ENCODE data around the gene HCN1.
"Not testable (repeated sequence)": the region's sequence is repeated elsewhere in the genome, so short reads cannot be mapped to it uniquely, and the experiment has no call there.

The HCN1 gene

DNA sequence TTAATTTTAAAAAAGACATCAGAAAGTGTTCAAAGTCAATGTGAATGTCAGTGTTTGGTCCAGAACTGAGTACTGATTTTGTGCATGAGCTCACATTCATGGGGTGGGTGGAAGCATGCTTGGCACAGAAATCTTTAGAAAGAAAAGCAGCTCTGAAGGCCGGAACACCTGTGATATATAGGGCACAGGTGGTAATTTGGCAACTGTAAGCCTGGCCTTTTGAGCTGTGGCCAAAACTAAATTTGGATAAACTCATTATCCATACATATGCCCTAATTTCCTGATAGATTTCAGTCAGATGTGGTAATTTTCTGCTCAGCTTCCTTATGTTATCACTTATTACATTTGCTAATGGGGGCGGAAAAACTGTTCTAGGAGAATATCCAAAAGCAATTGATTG, 211.4 kb downstream of the HCN1 start:
- Histone ChIP-seq H3K27me3 (ENCODE audit: insufficient read depth, low read length, poor library complexity) (no peaks in the 10 kb centered on the region), H3K27ac (ENCODE audit: low read depth, low read length) (no peak overlapping the region), H3K4me3 (ENCODE audit: low read length) (no peak overlapping the region), H3K4ac (ENCODE audit: low read depth, low read length) (no peak overlapping the region), H4K8ac (ENCODE audit: low read depth, low read length) (no peak overlapping the region), H2BK120ac (ENCODE audit: low read depth, low read length) (no peak overlapping the region), H3K79me1 (ENCODE audit: low read length) (no peaks in the 10 kb centered on the region), H3K36me3 (ENCODE audit: control insufficient read depth, insufficient read depth, low read length) (no peaks in the 10 kb centered on the region), H2AK5ac (ENCODE audit: low read length) (no peak overlapping the region), H3K4me1 (ENCODE audit: control insufficient read depth, low read depth, low read length) (no peaks in the 10 kb centered on the region), H3K23ac (ENCODE audit: low read length) (no peak overlapping the region), H3K4me2 (ENCODE audit: low read length) (no peak overlapping the region), H2BK15ac (replicated peaks; ENCODE audit: low read depth) (no peak overlapping the region), H3K9ac (ENCODE audit: low read length) (no peak overlapping the region), H3K79me2 (ENCODE audit: control insufficient read depth, insufficient read depth, low read length) (no peaks in the 10 kb centered on the region), H4K5ac (ENCODE audit: low read length) (no peak overlapping the region), H3K56ac (ENCODE audit: low read length) (no peak overlapping the region), H3K18ac (ENCODE audit: low read length) (no peak overlapping the region), H2BK5ac (ENCODE audit: low read length) (no peak overlapping the region)
- DNase-seq: no peak
- no CpG with 5 or more reads among the region's 2 CpGs for WGBS (ENCODE audit: extremely low coverage, insufficient coverage, low lambda C conversion rate)

DNA sequence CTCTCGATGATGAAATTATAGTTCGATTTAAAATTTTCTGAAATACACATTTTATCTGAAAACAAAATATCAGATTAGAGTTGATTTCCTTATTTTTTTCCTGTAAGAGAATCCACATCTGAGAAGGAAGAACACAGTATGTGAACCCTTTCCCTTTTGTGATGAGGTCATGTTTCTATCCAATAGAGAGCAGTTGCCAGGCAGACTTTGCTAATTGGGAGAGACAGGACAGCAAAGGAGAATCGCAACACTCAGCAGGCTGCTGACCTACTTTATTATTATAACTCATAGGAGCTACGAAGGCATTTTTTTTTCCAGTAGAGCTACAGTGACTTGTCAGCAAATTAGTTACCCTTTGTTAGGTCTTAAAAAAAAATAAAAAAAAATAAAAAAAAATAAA, 242.1 kb downstream of the HCN1 start:
- no CpG with 5 or more reads among the region's 4 CpGs for WGBS (ENCODE audit: extremely low coverage, insufficient coverage, low lambda C conversion rate)
- peak; percentile 81 for DNase-seq
- no peak overlapping the region for H3K9ac ChIP-seq (ENCODE audit: low read length)

DNA sequence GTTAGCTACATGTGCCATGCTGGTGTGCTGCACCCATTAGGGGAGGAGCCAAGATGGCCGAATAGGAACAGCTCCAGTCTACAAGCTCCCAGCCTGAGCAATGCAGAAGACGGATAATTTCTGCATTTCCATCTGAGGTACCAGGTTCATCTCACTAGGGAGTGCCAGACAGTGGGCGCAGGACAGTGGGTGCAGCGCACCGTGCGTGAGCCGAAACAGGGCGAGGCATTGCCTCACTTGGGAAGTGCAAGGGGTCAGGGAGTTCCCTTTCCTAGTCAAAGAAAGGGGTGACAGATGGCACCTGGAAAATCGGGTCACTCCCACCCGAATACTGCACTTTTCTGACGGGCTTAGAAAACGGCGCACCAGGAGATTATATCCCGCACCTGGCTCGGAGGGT, 251.3 kb downstream of the HCN1 start:
- H3K27ac ChIP-seq (ENCODE audit: low read depth, low read length); H3K4me1 ChIP-seq (ENCODE audit: control insufficient read depth, low read depth, low read length); H3K4ac ChIP-seq (ENCODE audit: low read depth, low read length); H3K27me3 ChIP-seq (ENCODE audit: insufficient read depth, low read length, poor library complexity); H3K9ac ChIP-seq (ENCODE audit: low read length); H2BK120ac ChIP-seq (ENCODE audit: low read depth, low read length); H3K36me3 ChIP-seq (ENCODE audit: control insufficient read depth, insufficient read depth, low read length); H3K79me2 ChIP-seq (ENCODE audit: control insufficient read depth, insufficient read depth, low read length); H2BK15ac ChIP-seq (replicated peaks; ENCODE audit: low read depth); DNase-seq; H3K79me1 ChIP-seq (ENCODE audit: low read length); H4K8ac ChIP-seq (ENCODE audit: low read depth, low read length); H3K4me3 ChIP-seq (ENCODE audit: low read length); H2AK5ac ChIP-seq (ENCODE audit: low read length); H3K18ac ChIP-seq (ENCODE audit: low read length); H4K5ac ChIP-seq (ENCODE audit: low read length); H3K23ac ChIP-seq (ENCODE audit: low read length); H2BK5ac ChIP-seq (ENCODE audit: low read length); H3K56ac ChIP-seq (ENCODE audit: low read length); H3K4me2 ChIP-seq (ENCODE audit: low read length): not testable (repeated sequence)
- WGBS (ENCODE audit: extremely low coverage, insufficient coverage, low lambda C conversion rate): no CpG with 5 or more reads among the region's 15 CpGs

More for the DNA sequence above, 242.1 kb downstream of the HCN1 start:
- H2BK5ac ChIP-seq (ENCODE audit: low read length): no peak overlapping the region
- H2BK15ac ChIP-seq (replicated peaks; ENCODE audit: low read depth): no peak overlapping the region
- no peaks in the 10 kb centered on the region for H3K79me2 ChIP-seq (ENCODE audit: control insufficient read depth, insufficient read depth, low read length)
- H3K4me3 ChIP-seq (ENCODE audit: low read length): no peak overlapping the region
- H3K23ac ChIP-seq (ENCODE audit: low read length): no peak overlapping the region
- no peak overlapping the region for H3K27ac ChIP-seq (ENCODE audit: low read depth, low read length)
- no peak overlapping the region for H3K4ac ChIP-seq (ENCODE audit: low read depth, low read length)
- H3K4me2 ChIP-seq (ENCODE audit: low read length): no peak overlapping the region
- H3K27me3 ChIP-seq (ENCODE audit: insufficient read depth, low read length, poor library complexity): no peaks in the 10 kb centered on the region
- H4K8ac ChIP-seq (ENCODE audit: low read depth, low read length): no peak overlapping the region
- H4K5ac ChIP-seq (ENCODE audit: low read length): no peak overlapping the region
- H3K56ac ChIP-seq (ENCODE audit: low read length): no peak overlapping the region
- no peak overlapping the region for H2BK120ac ChIP-seq (ENCODE audit: low read depth, low read length)
- H3K4me1 ChIP-seq (ENCODE audit: control insufficient read depth, low read depth, low read length): no peaks in the 10 kb centered on the region
- no peak overlapping the region for H2AK5ac ChIP-seq (ENCODE audit: low read length)
- no peaks in the 10 kb centered on the region for H3K79me1 ChIP-seq (ENCODE audit: low read length)
- no peak overlapping the region for H3K18ac ChIP-seq (ENCODE audit: low read length)
- H3K36me3 ChIP-seq (ENCODE audit: control insufficient read depth, insufficient read depth, low read length): no peaks in the 10 kb centered on the region

DNA sequence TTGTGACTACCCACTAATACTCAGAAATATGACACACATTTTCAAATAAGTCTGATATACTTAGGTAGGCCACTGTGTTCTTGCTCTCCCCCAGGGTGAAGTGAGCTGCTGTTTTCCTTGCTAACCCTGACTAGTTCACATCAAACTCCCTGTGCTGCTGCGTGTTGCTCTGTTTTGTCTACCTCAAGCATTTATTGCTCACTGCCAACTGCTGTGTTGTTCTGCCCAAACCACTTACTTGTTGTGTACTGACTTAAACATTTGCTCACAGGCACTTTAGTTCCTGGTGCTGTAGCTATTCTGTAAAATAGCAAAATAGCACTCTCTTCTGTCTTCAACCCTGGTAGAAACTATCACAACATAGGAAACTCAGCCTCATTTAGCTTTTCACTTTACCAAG, 255.7 kb downstream of the HCN1 start:
- Histone ChIP-seq H3K23ac (ENCODE audit: low read length) (no peak overlapping the region), H3K36me3 (ENCODE audit: control insufficient read depth, insufficient read depth, low read length) (no peaks in the 10 kb centered on the region), H3K4me2 (ENCODE audit: low read length) (no peak overlapping the region), H3K27me3 (ENCODE audit: insufficient read depth, low read length, poor library complexity) (no peaks in the 10 kb centered on the region), H2BK5ac (ENCODE audit: low read length) (no peak overlapping the region), H2BK15ac (replicated peaks; ENCODE audit: low read depth) (no peak overlapping the region), H3K4me1 (ENCODE audit: control insufficient read depth, low read depth, low read length) (no peaks in the 10 kb centered on the region), H3K79me1 (ENCODE audit: low read length) (no peaks in the 10 kb centered on the region), H2AK5ac (ENCODE audit: low read length) (no peak overlapping the region), H3K18ac (ENCODE audit: low read length) (no peak overlapping the region), H3K9ac (ENCODE audit: low read length) (no peak overlapping the region), H3K4ac (ENCODE audit: low read depth, low read length) (no peak overlapping the region), H3K79me2 (ENCODE audit: control insufficient read depth, insufficient read depth, low read length) (no peaks in the 10 kb centered on the region), H3K27ac (ENCODE audit: low read depth, low read length) (no peak overlapping the region), H4K8ac (ENCODE audit: low read depth, low read length) (no peak overlapping the region), H3K56ac (ENCODE audit: low read length) (no peak overlapping the region), H3K4me3 (ENCODE audit: low read length) (no peak overlapping the region), H2BK120ac (ENCODE audit: low read depth, low read length) (no peak overlapping the region), H4K5ac (ENCODE audit: low read length) (no peak overlapping the region)
- WGBS (ENCODE audit: extremely low coverage, insufficient coverage, low lambda C conversion rate): no CpG with 5 or more reads among the region's 1 CpG
- DNase-seq: no peak

DNA sequence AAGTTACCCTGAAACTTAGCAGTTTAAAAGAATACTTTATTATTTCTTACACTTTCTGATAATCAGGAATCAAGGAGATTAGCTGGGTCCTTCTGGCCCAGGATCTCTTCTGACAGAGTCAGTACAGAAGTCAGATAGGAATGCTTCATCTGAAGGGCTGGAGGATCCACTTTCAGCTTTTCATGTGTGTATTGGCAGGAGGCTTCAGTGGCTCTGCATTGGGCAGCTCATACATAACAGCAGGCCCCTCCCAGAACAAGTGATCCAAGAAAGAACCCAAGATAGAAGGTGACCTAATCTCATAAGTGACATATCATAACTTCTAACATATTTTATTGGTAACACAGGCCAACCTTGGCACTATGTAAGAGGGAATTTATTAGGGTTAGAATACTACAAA, 258.4 kb downstream of the HCN1 start:
- no peak overlapping the region for H2BK5ac ChIP-seq (ENCODE audit: low read length)
- H4K8ac ChIP-seq (ENCODE audit: low read depth, low read length): no peak overlapping the region
- no peak overlapping the region for H2AK5ac ChIP-seq (ENCODE audit: low read length)
- no peaks in the 10 kb centered on the region for H3K36me3 ChIP-seq (ENCODE audit: control insufficient read depth, insufficient read depth, low read length)
- no peak overlapping the region for H3K4me3 ChIP-seq (ENCODE audit: low read length)
- H2BK15ac ChIP-seq (replicated peaks; ENCODE audit: low read depth): no peak overlapping the region
- H3K23ac ChIP-seq (ENCODE audit: low read length): no peak overlapping the region
- no peak overlapping the region for H4K5ac ChIP-seq (ENCODE audit: low read length)
- no peak overlapping the region for H3K18ac ChIP-seq (ENCODE audit: low read length)
- no peaks in the 10 kb centered on the region for H3K27me3 ChIP-seq (ENCODE audit: insufficient read depth, low read length, poor library complexity)
- no peak overlapping the region for H3K27ac ChIP-seq (ENCODE audit: low read depth, low read length)
- H3K4me2 ChIP-seq (ENCODE audit: low read length): no peak overlapping the region
- no peaks in the 10 kb centered on the region for H3K79me2 ChIP-seq (ENCODE audit: control insufficient read depth, insufficient read depth, low read length)
- H3K4me1 ChIP-seq (ENCODE audit: control insufficient read depth, low read depth, low read length): no peaks in the 10 kb centered on the region
- no peaks in the 10 kb centered on the region for H3K79me1 ChIP-seq (ENCODE audit: low read length)
- DNase-seq: no peak
- H3K9ac ChIP-seq (ENCODE audit: low read length): no peak overlapping the region
- no peak overlapping the region for H2BK120ac ChIP-seq (ENCODE audit: low read depth, low read length)
- H3K4ac ChIP-seq (ENCODE audit: low read depth, low read length): no peak overlapping the region
- no peak overlapping the region for H3K56ac ChIP-seq (ENCODE audit: low read length)

DNA sequence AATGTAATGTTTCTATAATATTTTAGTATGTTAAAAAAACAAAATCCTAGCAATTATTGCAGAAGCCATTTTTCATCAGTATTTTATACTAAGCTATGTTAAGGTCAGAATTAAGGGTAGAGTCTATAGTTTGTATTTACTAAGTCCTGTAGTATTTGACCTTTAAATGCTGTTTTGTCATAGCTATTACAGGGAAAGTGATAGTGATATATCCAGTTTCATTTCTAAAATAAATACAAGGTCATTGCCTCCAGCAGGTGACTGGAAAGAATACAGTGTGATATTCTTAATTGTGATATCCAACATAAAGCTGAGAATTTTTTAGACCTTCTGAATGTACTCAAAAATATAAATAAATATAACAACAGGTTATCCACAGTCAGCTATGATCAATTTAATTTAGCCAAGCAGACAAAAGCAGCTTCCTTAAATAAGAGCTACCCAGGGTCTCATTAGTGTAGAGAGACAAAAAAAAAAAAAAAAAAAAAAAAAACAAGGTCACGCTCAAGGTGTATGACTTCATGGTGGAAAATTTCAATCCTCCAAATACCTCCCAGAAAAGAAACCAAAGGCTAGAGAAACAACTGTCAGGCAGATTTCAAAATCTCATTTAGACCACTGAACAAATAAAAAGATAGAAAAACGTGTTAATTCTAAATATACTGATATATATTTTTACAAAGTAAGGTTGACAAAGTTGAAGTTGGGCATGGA, 278.7 kb downstream of the HCN1 start:
- H2BK5ac ChIP-seq (ENCODE audit: low read length): no peak overlapping the region
- H3K4me1 ChIP-seq (ENCODE audit: control insufficient read depth, low read depth, low read length): no peaks in the 10 kb centered on the region
- H3K56ac ChIP-seq (ENCODE audit: low read length): no peak overlapping the region
- no peaks in the 10 kb centered on the region for H3K36me3 ChIP-seq (ENCODE audit: control insufficient read depth, insufficient read depth, low read length)
- H3K27ac ChIP-seq (ENCODE audit: low read depth, low read length): no peak overlapping the region
- H2BK15ac ChIP-seq (replicated peaks; ENCODE audit: low read depth): no peak overlapping the region
- H2AK5ac ChIP-seq (ENCODE audit: low read length): no peak overlapping the region
- no peak overlapping the region for H3K4me2 ChIP-seq (ENCODE audit: low read length)
- no peak overlapping the region for H3K4ac ChIP-seq (ENCODE audit: low read depth, low read length)
- no peak overlapping the region for H3K18ac ChIP-seq (ENCODE audit: low read length)
- WGBS (ENCODE audit: extremely low coverage, insufficient coverage, low lambda C conversion rate): no CpG with 5 or more reads among the region's 2 CpGs
- H3K27me3 ChIP-seq (ENCODE audit: insufficient read depth, low read length, poor library complexity): no peaks in the 10 kb centered on the region
- H3K79me2 ChIP-seq (ENCODE audit: control insufficient read depth, insufficient read depth, low read length): no peaks in the 10 kb centered on the region
- H3K9ac ChIP-seq (ENCODE audit: low read length): no peak overlapping the region
- no peak overlapping the region for H3K4me3 ChIP-seq (ENCODE audit: low read length)
- no peak overlapping the region for H4K5ac ChIP-seq (ENCODE audit: low read length)
- no peak for DNase-seq
- no peak overlapping the region for H3K23ac ChIP-seq (ENCODE audit: low read length)
- H2BK120ac ChIP-seq (ENCODE audit: low read depth, low read length): no peak overlapping the region
- no peak overlapping the region for H4K8ac ChIP-seq (ENCODE audit: low read depth, low read length)
- H3K79me1 ChIP-seq (ENCODE audit: low read length): no peaks in the 10 kb centered on the region
